Endothelial cell of umbilical vein (primary cell): Measurements from ENCODE around the gene FTO. TPM values are rescaled to one million over a fixed set of nuclear protein-coding genes. Genes with fewer than 3 reads are reported as not detected.

Experiments
- BruUV-seq: library from RNA; stranded (reverse); fragments of 400-500 nt; replicated peaks from 2 replicates; lab custom pipeline; 2021; lab: Mats Ljungman, UMichigan
- CTCF ChIA-PET: fragments of 300-600, 350-600 bp; sonication (Branson Sonifier 250); formaldehyde crosslinking; loops from one replicate; lab custom pipeline; 2021; ENCODE audit warnings: antibody characterized with exemption, inconsistent platforms; lab: Charles Lee
- POLR2A ChIA-PET: fragments of 300-600, 350-600 bp; sonication (Branson Sonifier 250); formaldehyde crosslinking; loops from one replicate; lab custom pipeline; 2021; ENCODE audit warnings: antibody characterized with exemption, inconsistent platforms; lab: Charles Lee
- DNase-seq: peaks from one replicate; pipeline ENCODE4 v3.0.0-alpha.2; 2011; ENCODE audit warnings: low read depth, low spot score
- FAIRE-seq: peaks from 2 replicates; lab custom pipeline; 2011; peaks lifted over from hg19 to GRCh38; lab: Jason Lieb, UNC
- H2AFZ ChIP-seq: 2 replicates; pipeline ENCODE4 v1.6.0; 2012; ENCODE audit warnings: low read depth, low read length, control low read depth, inconsistent platforms
- H3K27ac ChIP-seq: 2 replicates; pipeline ENCODE4 v1.5.1; 2011; ENCODE audit warnings: low read depth, mild to moderate bottlenecking, control low read depth, low read length, moderate library complexity; ENCODE audit not compliant: insufficient read depth
- H3K27me3 ChIP-seq, 2 experiments: 2 replicates each; pipeline versions ENCODE4 v1.6.0 to v1.6.1; 2011; ENCODE audit warnings: low read length in 2 of 2, mixed read lengths in 1 of 2; ENCODE audit not compliant: control insufficient read depth in 2 of 2, insufficient read depth in 2 of 2
- H3K36me3 ChIP-seq, 2 experiments: 2 replicates in 1 of 2; 3 replicates in 1 of 2; pipeline ENCODE4 v1.5.1; 2011; ENCODE audit warnings: low read length in 2 of 2, mild to moderate bottlenecking in 1 of 2, moderate library complexity in 1 of 2; ENCODE audit not compliant: control insufficient read depth in 2 of 2, insufficient read depth in 2 of 2; ENCODE audit errors: extremely low read depth in 1 of 2
- H3K4me1 ChIP-seq: 3 replicates; pipeline ENCODE4 v1.5.1; 2011; ENCODE audit warnings: mild to moderate bottlenecking, low read length; ENCODE audit not compliant: control insufficient read depth, insufficient read depth; ENCODE audit errors: extremely low read depth
- H3K4me2 ChIP-seq: 2 replicates; pipeline ENCODE4 v1.6.1; 2011; ENCODE audit warnings: low read length, control low read depth, mixed read lengths; ENCODE audit not compliant: insufficient read depth
- H3K4me3 ChIP-seq, 3 experiments: fragments of 200-600 bp in 1 of 3; sonication (generic), shearing (Covaris generic) in 1 of 3; replicated peaks in 1 of 3; 2 replicates each; pipeline ENCODE4 v1.5.1; 2011 to 2016; ENCODE audit warnings: control low read depth in 3 of 3, low read length in 3 of 3, mild to moderate bottlenecking in 2 of 3, inconsistent platforms in 1 of 3, low read depth in 1 of 3, moderate library complexity in 1 of 3; ENCODE audit not compliant: insufficient read depth in 1 of 3
- H3K79me2 ChIP-seq: 2 replicates; pipeline ENCODE4 v1.6.0; 2012; ENCODE audit warnings: low read length, inconsistent platforms; ENCODE audit not compliant: control insufficient read depth, insufficient read depth
- H3K9ac ChIP-seq: replicated peaks from 2 replicates; pipeline ENCODE3; 2011; ENCODE audit warnings: low read length, control low read depth; ENCODE audit not compliant: insufficient read depth; ENCODE audit errors: extremely low read depth
- H3K9me1 ChIP-seq: replicated peaks from 3 replicates; pipeline ENCODE4 v1.6.0; 2011; ENCODE audit warnings: mild to moderate bottlenecking, low read length; ENCODE audit not compliant: control insufficient read depth, insufficient read depth; ENCODE audit errors: extremely low read depth
- H3K9me3 ChIP-seq: replicated peaks from 2 replicates; pipeline ENCODE4 v1.5.1; 2012; ENCODE audit warnings: low read length, inconsistent platforms; ENCODE audit not compliant: control insufficient read depth, insufficient read depth
- H4K20me1 ChIP-seq: replicated peaks from 2 replicates; pipeline ENCODE3; 2011; ENCODE audit warnings: mild to moderate bottlenecking, low read length; ENCODE audit not compliant: control insufficient read depth, insufficient read depth; ENCODE audit errors: extremely low read depth
- EZH2 ChIP-seq: IDR thresholded peaks from 2 replicates; pipeline ENCODE4 v1.6.1; 2012; ENCODE audit warnings: borderline replicate concordance, low read depth, mild to moderate bottlenecking, moderate library complexity, low read length, inconsistent platforms; ENCODE audit not compliant: severe bottlenecking
- FOS ChIP-seq: IDR thresholded peaks from 2 replicates; pipeline ENCODE4 v1.6.1; 2011; ENCODE audit warnings: mild to moderate bottlenecking, low read length, moderate library complexity, borderline replicate concordance; ENCODE audit not compliant: insufficient read depth
- GATA2 ChIP-seq: IDR thresholded peaks from 2 replicates; pipeline ENCODE4 v1.7.0; 2011; ENCODE audit warnings: low read depth, mild to moderate bottlenecking, moderate library complexity, mixed read lengths, low read length; ENCODE audit not compliant: insufficient read length, insufficient read depth
- JUN ChIP-seq: IDR thresholded peaks from 2 replicates; pipeline ENCODE4 v1.6.1; 2011; ENCODE audit warnings: borderline replicate concordance, low read depth; ENCODE audit not compliant: insufficient read length, insufficient read depth
- MYC ChIP-seq: IDR thresholded peaks from one replicate; pipeline ENCODE4 v1.6.1; 2011; ENCODE audit warnings: mild to moderate bottlenecking, low read depth, low read length
- POLR2A ChIP-seq: IDR thresholded peaks from 2 replicates; pipeline ENCODE4 v1.6.1; 2012; ENCODE audit warnings: low read depth, mild to moderate bottlenecking, control low read depth, low read length
- POLR2AphosphoS5 ChIP-seq: IDR thresholded peaks from 2 replicates; pipeline ENCODE4 v1.6.1; 2012; ENCODE audit warnings: low read depth, mild to moderate bottlenecking, control low read depth, low read length, moderate library complexity; ENCODE audit not compliant: insufficient read depth
- dilution Hi-C: fragments of 300-500 bp; cut with MboI; formaldehyde crosslinking; loops from one replicate; pipeline ENCODE4 v1.15.0; 2019; ENCODE audit warnings: low sequenced_read_pairs; ENCODE audit not compliant: extremely low pct_ligation_motif_present
- intact Hi-C: fragments of 100-400 bp; cut with micrococcal nuclease; formaldehyde crosslinking; loops from one replicate; pipeline ENCODE4 v1.10.0; 2022
- polyA plus RNA-seq, 4 experiments: library from polyadenylated mRNA; depleted of rRNA in 3 of 4; stranded (reverse) in 3 of 4; unstranded in 1 of 4; fragments of >200 nt; gene quantifications; 2 replicates each; pipeline versions ENCODE4 v1.2.1 to v1.2.3, GENCODE V29; 2011 to 2012; ENCODE audit warnings: missing spikeins in 1 of 4
- total RNA-seq: library from RNA; stranded (reverse); gene quantifications from 2 replicates; pipeline ENCODE4 v1.2.3, GENCODE V29; 2021
- TF ChIP-seq, protein P1 (sequence below): IDR thresholded peaks from 2 replicates; pipeline ENCODE4 v1.6.1; 2011; ENCODE audit not compliant: insufficient read depth, insufficient read length
- TF ChIP-seq, protein P2 (sequence below), 2 donors: IDR thresholded peaks; 1 replicate in 1 of 2; 2 replicates in 1 of 2; pipeline ENCODE4 v1.5.1; 2011; ENCODE audit warnings: low read length in 2 of 2, mild to moderate bottlenecking in 2 of 2, moderate library complexity in 2 of 2, control low read depth in 1 of 2, inconsistent platforms in 1 of 2, low read depth in 1 of 2; ENCODE audit not compliant: insufficient read depth in 1 of 2; ENCODE audit errors: extremely low read depth in 1 of 2

Gene FTO
- total and polyA plus RNA-seq, 2 donors (not counting 3 experiments of a cell fraction or from before 2014, with no cell fraction given) = 48.6 to 87.1 TPM

GRCh38 chr16:53925526-53925925 lies 221.6 kb downstream of the FTO start:
- POLR2A ChIA-PET = no interaction called here
- Histone ChIP-seq H3K79me2 (no peaks in the 10 kb centered on the region), H3K36me3 (no peaks in the 10 kb centered on the region), H4K20me1 (no peaks in the 10 kb centered on the region), H3K9me3 (no peaks in the 10 kb centered on the region), H2AFZ (no peak overlapping the region), H3K9ac (no peak overlapping the region), H3K4me2 (no peak overlapping the region), H3K4me3 (no peak overlapping the region), H3K9me1 (no peaks in the 10 kb centered on the region), H3K27ac (no peak overlapping the region), H3K27me3 (no peaks in the 10 kb centered on the region), H3K4me1 (no peaks in the 10 kb centered on the region)
- no peak for DNase-seq
- CTCF ChIA-PET = no interaction called here
- dilution Hi-C loops = no loop called here
- no TSS peak for BruUV-seq
- intact Hi-C loops = no loop called here
- TF ChIP-seq MYC = no peak
- no peak for FAIRE-seq

DNA sequence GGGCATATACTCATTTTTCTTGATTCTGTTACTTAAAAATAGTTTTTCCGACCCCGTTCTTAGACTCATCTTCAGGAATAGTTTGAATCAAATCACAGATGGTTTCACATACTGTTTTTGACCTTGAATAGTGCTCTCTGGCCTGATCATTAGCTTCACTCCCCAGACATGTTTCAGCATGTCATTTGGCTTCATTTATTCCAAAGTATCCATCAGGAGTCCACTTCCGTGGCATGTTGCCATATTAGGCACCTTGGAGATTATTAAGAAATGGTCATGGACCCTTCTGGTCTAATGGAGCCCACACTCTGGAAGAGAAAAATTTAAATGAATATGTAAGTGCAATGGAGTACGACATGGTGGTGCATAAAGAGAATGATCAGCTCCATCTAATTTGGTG lies 222.3 kb downstream of the FTO start:
- CTCF ChIA-PET = no interaction called here
- Histone ChIP-seq H4K20me1 (no peaks in the 10 kb centered on the region), H3K9me3 (no peaks in the 10 kb centered on the region), H3K4me3 (no peak overlapping the region), H3K4me2 (no peak overlapping the region), H3K4me1 (no peaks in the 10 kb centered on the region), H3K9ac (no peak overlapping the region), H3K79me2 (no peaks in the 10 kb centered on the region), H2AFZ (no peak overlapping the region), H3K9me1 (no peaks in the 10 kb centered on the region), H3K27me3 (no peaks in the 10 kb centered on the region), H3K36me3 (no peaks in the 10 kb centered on the region), H3K27ac (no peak overlapping the region)
- intact Hi-C loops = no loop called here
- dilution Hi-C loops = no loop called here
- BruUV-seq = no TSS peak
- TF ChIP-seq, protein P1, sequence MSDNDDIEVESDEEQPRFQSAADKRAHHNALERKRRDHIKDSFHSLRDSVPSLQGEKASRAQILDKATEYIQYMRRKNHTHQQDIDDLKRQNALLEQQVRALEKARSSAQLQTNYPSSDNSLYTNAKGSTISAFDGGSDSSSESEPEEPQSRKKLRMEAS = no peak
- TF ChIP-seq POLR2AphosphoS5 = no peak
- no peak for TF ChIP-seq FOS
- TF ChIP-seq MYC = no peak
- no peak for TF ChIP-seq EZH2
- no peak for TF ChIP-seq GATA2
- no peak for TF ChIP-seq POLR2A
- TF ChIP-seq, protein P2, sequence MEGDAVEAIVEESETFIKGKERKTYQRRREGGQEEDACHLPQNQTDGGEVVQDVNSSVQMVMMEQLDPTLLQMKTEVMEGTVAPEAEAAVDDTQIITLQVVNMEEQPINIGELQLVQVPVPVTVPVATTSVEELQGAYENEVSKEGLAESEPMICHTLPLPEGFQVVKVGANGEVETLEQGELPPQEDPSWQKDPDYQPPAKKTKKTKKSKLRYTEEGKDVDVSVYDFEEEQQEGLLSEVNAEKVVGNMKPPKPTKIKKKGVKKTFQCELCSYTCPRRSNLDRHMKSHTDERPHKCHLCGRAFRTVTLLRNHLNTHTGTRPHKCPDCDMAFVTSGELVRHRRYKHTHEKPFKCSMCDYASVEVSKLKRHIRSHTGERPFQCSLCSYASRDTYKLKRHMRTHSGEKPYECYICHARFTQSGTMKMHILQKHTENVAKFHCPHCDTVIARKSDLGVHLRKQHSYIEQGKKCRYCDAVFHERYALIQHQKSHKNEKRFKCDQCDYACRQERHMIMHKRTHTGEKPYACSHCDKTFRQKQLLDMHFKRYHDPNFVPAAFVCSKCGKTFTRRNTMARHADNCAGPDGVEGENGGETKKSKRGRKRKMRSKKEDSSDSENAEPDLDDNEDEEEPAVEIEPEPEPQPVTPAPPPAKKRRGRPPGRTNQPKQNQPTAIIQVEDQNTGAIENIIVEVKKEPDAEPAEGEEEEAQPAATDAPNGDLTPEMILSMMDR (IDR thresholded peaks at IDR 0.05; ENCODE audit: extremely low read depth in 1 of 2, insufficient read depth in 1 of 2, low read depth in 1 of 2, low read length in 2 of 2) = no peak
- no peak for TF ChIP-seq JUN
- DNase-seq = no peak
- POLR2A ChIA-PET = no interaction called here
- no peak for FAIRE-seq
